ENCODE results near the gene RPL34.

DNA sequence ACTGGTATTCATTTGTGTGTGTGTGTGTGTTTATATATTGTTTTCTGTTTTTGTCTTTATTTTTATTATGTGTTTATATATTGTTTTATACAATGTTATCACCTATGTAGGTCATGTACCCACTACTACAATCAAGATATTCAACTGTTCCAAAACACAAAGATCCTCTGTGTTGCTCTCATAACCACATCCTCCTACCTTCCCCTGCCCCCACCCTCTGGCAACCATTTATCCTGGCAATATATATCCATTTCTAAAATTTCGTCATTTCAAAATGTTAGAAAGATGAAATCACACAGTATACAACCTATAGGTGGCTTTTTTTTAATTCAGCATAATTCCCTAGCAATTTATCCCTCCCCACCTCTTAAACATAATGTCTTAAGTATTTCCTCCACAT lies 18.8 kb upstream of the RPL34 start:
- TF ChIP-seq, protein P1, sequence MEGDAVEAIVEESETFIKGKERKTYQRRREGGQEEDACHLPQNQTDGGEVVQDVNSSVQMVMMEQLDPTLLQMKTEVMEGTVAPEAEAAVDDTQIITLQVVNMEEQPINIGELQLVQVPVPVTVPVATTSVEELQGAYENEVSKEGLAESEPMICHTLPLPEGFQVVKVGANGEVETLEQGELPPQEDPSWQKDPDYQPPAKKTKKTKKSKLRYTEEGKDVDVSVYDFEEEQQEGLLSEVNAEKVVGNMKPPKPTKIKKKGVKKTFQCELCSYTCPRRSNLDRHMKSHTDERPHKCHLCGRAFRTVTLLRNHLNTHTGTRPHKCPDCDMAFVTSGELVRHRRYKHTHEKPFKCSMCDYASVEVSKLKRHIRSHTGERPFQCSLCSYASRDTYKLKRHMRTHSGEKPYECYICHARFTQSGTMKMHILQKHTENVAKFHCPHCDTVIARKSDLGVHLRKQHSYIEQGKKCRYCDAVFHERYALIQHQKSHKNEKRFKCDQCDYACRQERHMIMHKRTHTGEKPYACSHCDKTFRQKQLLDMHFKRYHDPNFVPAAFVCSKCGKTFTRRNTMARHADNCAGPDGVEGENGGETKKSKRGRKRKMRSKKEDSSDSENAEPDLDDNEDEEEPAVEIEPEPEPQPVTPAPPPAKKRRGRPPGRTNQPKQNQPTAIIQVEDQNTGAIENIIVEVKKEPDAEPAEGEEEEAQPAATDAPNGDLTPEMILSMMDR (IDR thresholded peaks at IDR 0.05; ENCODE audit: poor library complexity) = no peak
- TF ChIP-seq EZH2phosphoT487 (IDR thresholded peaks at IDR 0.05; ENCODE audit: low read depth, severe bottlenecking, unreplicated experiment) = no peak
